Erythroblast (primary cell): ENCODE measurements around the gene KCNIP3.

ENCODE experiments used
- GATA1 ChIP-seq: IDR thresholded peaks from 2 replicates; pipeline ENCODE4 v1.6.1; 2011; ENCODE audit warnings: low read depth, mild to moderate bottlenecking, control low read depth, low read length, moderate library complexity
- POLR2A ChIP-seq: IDR thresholded peaks from 2 replicates; pipeline ENCODE4 v1.6.1; 2011; ENCODE audit warnings: mild to moderate bottlenecking, low read length

DNA sequence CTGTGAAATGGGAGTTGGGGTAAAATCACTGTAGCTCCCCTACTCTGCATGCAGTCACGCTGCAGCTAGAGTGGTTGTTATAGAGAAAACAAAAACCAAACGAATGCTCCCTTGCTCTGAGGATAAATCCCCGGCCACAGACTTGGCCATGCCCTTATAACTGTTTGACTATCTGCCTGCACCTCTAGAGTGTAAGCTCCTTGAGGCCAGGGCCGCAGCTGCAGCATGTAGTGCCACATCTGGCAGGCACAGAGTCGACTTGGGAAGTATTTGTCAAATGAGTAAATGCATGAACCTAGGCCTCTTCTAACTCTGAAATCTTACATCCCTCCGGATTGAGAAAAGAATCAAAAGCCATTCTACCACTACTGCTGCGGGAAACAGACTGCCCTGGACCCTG is 35.9 kb downstream of the KCNIP3 start:
- TF ChIP-seq POLR2A (no peak), GATA1 (no peak)
